GM23248 (cell line): Measurements from ENCODE around the gene TAF3. TPM values are rescaled to one million over a fixed set of nuclear protein-coding genes. Genes with fewer than 3 reads are reported as not detected.

Source experiments
- DNase-seq: peaks from one replicate; pipeline ENCODE4 v3.0.0-alpha.2; 2015
- H2AFZ ChIP-seq: fragments of 200-600 bp; sonication (generic); 2 replicates; pipeline ENCODE4 v1.6.1; 2016; ENCODE audit warnings: antibody characterized with exemption
- H3F3A ChIP-seq: fragments of 200-600 bp; sonication (generic); 2 replicates; pipeline ENCODE4 v1.6.1; 2016; ENCODE audit warnings: mild to moderate bottlenecking, antibody characterized with exemption, mixed run types; ENCODE audit not compliant: insufficient read depth
- H3K27ac ChIP-seq: fragments of 200-600 bp; sonication (generic); 2 replicates; pipeline ENCODE4 v1.5.1; 2016; ENCODE audit warnings: mild to moderate bottlenecking
- H3K27me3 ChIP-seq: fragments of 200-600 bp; sonication (generic); replicated peaks from 2 replicates; pipeline ENCODE4 v1.6.1; 2016; ENCODE audit warnings: mild to moderate bottlenecking; ENCODE audit not compliant: insufficient read depth
- H3K36me3 ChIP-seq: fragments of 200-600 bp; sonication (generic); 2 replicates; pipeline ENCODE4 v1.6.1; 2016; ENCODE audit warnings: low read depth, mild to moderate bottlenecking
- H3K4me1 ChIP-seq: fragments of 200-600 bp; sonication (generic); 2 replicates; pipeline ENCODE4 v1.6.1; 2016; ENCODE audit warnings: mild to moderate bottlenecking; ENCODE audit not compliant: insufficient read depth
- H3K4me2 ChIP-seq: fragments of 200-600 bp; sonication (generic); one replicate; pipeline ENCODE4 v1.6.1; 2016; ENCODE audit warnings: mild to moderate bottlenecking; ENCODE audit not compliant: unreplicated experiment
- H3K4me3 ChIP-seq: fragments of 200-600 bp; sonication (generic); 2 replicates; pipeline ENCODE4 v1.5.1; 2016; ENCODE audit warnings: mild to moderate bottlenecking
- H3K79me2 ChIP-seq: fragments of 200-600 bp; sonication (generic); 2 replicates; pipeline ENCODE4 v1.6.1; 2016; ENCODE audit warnings: mild to moderate bottlenecking; ENCODE audit not compliant: insufficient read depth
- H3K9ac ChIP-seq: fragments of 200-600 bp; sonication (generic); 2 replicates; pipeline ENCODE4 v1.6.1; 2016; ENCODE audit warnings: mild to moderate bottlenecking
- H3K9me2 ChIP-seq: fragments of 200-600 bp; sonication (generic); 2 replicates; pipeline ENCODE4 v1.6.1; 2016; ENCODE audit warnings: mixed run types, mild to moderate bottlenecking, moderate library complexity; ENCODE audit not compliant: insufficient read depth
- H3K9me3 ChIP-seq: fragments of 200-600 bp; sonication (generic); one replicate; pipeline ENCODE4 v1.6.1; 2017; ENCODE audit warnings: low read depth
- H4K20me1 ChIP-seq: fragments of 200-600 bp; sonication (generic); 2 replicates; pipeline ENCODE4 v1.6.0; 2016; ENCODE audit not compliant: insufficient read depth
- EZH2 ChIP-seq: fragments of 200-600 bp; sonication (generic); IDR thresholded peaks from 2 replicates; pipeline ENCODE4 v1.6.1; 2018; ENCODE audit warnings: antibody characterized with exemption, mild to moderate bottlenecking; ENCODE audit not compliant: insufficient read depth, poor library complexity, severe bottlenecking
- EZH2phosphoT487 ChIP-seq: fragments of 200-600 bp; sonication (generic); IDR thresholded peaks from 2 replicates; pipeline ENCODE4 v1.6.1; 2018; ENCODE audit warnings: antibody characterized with exemption, moderate library complexity, mild to moderate bottlenecking, low read depth; ENCODE audit not compliant: insufficient read depth
- WGBS, 2 experiments: methylation state at CpG; one replicate each; pipeline ENCODE4 v1.1.6; 2015 to 2017; ENCODE audit warnings: low lambda C conversion rate in 2 of 2, low coverage in 1 of 2; ENCODE audit errors: missing lambda C conversion rate in 2 of 2; 5-methylcytosine and 5-hydroxymethylcytosine counted together
- in situ Hi-C: fragments of 300-500 bp; cut with MboI; formaldehyde crosslinking; loops from 2 replicates; pipeline ENCODE4 v1.15.0; 2020
- polyA plus RNA-seq: library from polyadenylated mRNA; unstranded; fragments of >200 nt; fragmentation: Nextera tagmentation; extraction: Ambion mirVana; gene quantifications from 2 replicates; pipeline ENCODE4 v1.2.1, GENCODE V29; 2016
- total RNA-seq: library from RNA; depleted of rRNA; stranded (reverse); fragments of >200 nt; shearing (Covaris generic); gene quantifications from 2 replicates; pipeline ENCODE4 v1.2.3, GENCODE V29; 2014

TAF3 gene
- total and polyA plus RNA-seq, 2 experiments from 2014 or later = 1.7 to 5.5 TPM

GRCh38 chr10:7892146-7892545 lies 73.8 kb downstream of the TAF3 start:
- H3K27ac ChIP-seq = no peak overlapping the region
- no peak overlapping the region for H3K9ac ChIP-seq
- no peaks in the 10 kb centered on the region for H3K79me2 ChIP-seq
- in situ Hi-C loops = no loop called here
- H3K4me1 ChIP-seq = 0 out of 2 replicates have a peak, but pooled peaks cover 3% of the 10 kb centered on the region
- DNase-seq = no peak
- H3K27me3 ChIP-seq = no peaks in the 10 kb centered on the region
- H3K9me3 ChIP-seq = no peaks in the 10 kb centered on the region
- H3K4me2 ChIP-seq = no peak overlapping the region
- H3K36me3 ChIP-seq = no peaks in the 10 kb centered on the region
- no peak overlapping the region for H2AFZ ChIP-seq
- H3K4me3 ChIP-seq = no peak overlapping the region
- no peaks in the 10 kb centered on the region for H4K20me1 ChIP-seq
- TF ChIP-seq EZH2 (no peak), EZH2phosphoT487 (no peak)
- H3K9me2 ChIP-seq = no peaks in the 10 kb centered on the region
- no peaks in the 10 kb centered on the region for H3F3A ChIP-seq

GRCh38 chr10:7895699-7896090 lies 77.4 kb downstream of the TAF3 start:
- no peak overlapping the region for H3K27ac ChIP-seq

GRCh38 chr10:7896297-7896696 lies 78.0 kb downstream of the TAF3 start:
- H2AFZ ChIP-seq = no peak overlapping the region
- in situ Hi-C loops = no loop called here
- TF ChIP-seq EZH2phosphoT487 (no peak), EZH2 (no peak)
- H4K20me1 ChIP-seq = no peaks in the 10 kb centered on the region
- H3K4me1 ChIP-seq = no peaks in the 10 kb centered on the region
- H3K9me3 ChIP-seq = no peaks in the 10 kb centered on the region
- DNase-seq = no peak
- H3F3A ChIP-seq = no peaks in the 10 kb centered on the region
- H3K79me2 ChIP-seq = no peaks in the 10 kb centered on the region
- no peak overlapping the region for H3K4me3 ChIP-seq
- WGBS, 2 experiments = 95 to 98% methylated on average over 5 of the region's 5 CpGs
- no peaks in the 10 kb centered on the region for H3K27me3 ChIP-seq
- H3K9ac ChIP-seq = no peak overlapping the region
- H3K9me2 ChIP-seq = no peaks in the 10 kb centered on the region
- no peak overlapping the region for H3K4me2 ChIP-seq
- H3K27ac ChIP-seq = no peak overlapping the region
- no peaks in the 10 kb centered on the region for H3K36me3 ChIP-seq

More at GRCh38 chr10:7895699-7896090, 77.4 kb downstream of the TAF3 start:
- Histone ChIP-seq H3K79me2 (no peaks in the 10 kb centered on the region), H4K20me1 (no peaks in the 10 kb centered on the region), H3K4me2 (no peak overlapping the region), H3K9me2 (no peaks in the 10 kb centered on the region), H3K9ac (no peak overlapping the region), H3K27me3 (no peaks in the 10 kb centered on the region), H3K36me3 (no peaks in the 10 kb centered on the region), H2AFZ (no peak overlapping the region), H3F3A (no peaks in the 10 kb centered on the region), H3K4me3 (no peak overlapping the region), H3K9me3 (no peaks in the 10 kb centered on the region), H3K4me1 (no peaks in the 10 kb centered on the region)
- no peak for DNase-seq
- in situ Hi-C loops = no loop called here
- no peak for TF ChIP-seq EZH2
- TF ChIP-seq EZH2phosphoT487 = no peak
- WGBS, 2 experiments = 97 to 98% methylated on average over 6 of the region's 6 CpGs

DNA sequence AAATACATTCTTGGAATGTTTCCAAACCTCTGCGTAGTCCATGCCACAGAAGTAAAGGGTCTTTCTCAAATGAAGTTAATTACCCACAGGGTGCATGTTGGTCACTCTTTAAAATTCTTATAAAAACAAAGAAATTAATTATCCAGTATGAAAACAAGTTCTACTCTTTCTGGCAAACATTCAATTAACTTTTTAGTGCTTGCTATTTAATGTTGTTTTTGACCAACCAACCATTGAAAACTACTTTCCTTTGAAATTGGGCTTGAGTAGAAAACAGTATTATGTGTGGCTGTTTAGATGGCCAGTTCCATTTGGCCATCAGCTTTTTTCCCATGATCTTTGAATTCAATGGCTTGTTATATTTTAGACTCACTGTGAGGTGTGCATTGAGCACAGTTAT lies 83.0 kb downstream of the TAF3 start:
- H3K9me3 ChIP-seq = no peaks in the 10 kb centered on the region
- no peaks in the 10 kb centered on the region; the same call in 1 of the 2 replicates for H3K36me3 ChIP-seq
- H3K4me3 ChIP-seq = no peak overlapping the region
- no peaks in the 10 kb centered on the region for H3K4me1 ChIP-seq
- no peak overlapping the region for H3K9ac ChIP-seq
- H3K27me3 ChIP-seq = no peaks in the 10 kb centered on the region
- no peaks in the 10 kb centered on the region for H4K20me1 ChIP-seq
- no peak overlapping the region for H2AFZ ChIP-seq
- WGBS, 2 experiments = 98 to 100% methylated on average over 1 of the region's 1 CpG
- H3K4me2 ChIP-seq = no peak overlapping the region
- H3K79me2 ChIP-seq = peaks cover 6% of the 10 kb centered on the region; the same call in 1 of the 2 replicates
- H3F3A ChIP-seq = no peaks in the 10 kb centered on the region
- H3K27ac ChIP-seq = no peak overlapping the region
- no peak for DNase-seq
- in situ Hi-C loops = no loop called here
- no peaks in the 10 kb centered on the region for H3K9me2 ChIP-seq
- TF ChIP-seq EZH2phosphoT487 (no peak), EZH2 (no peak)

GRCh38 chr10:7902413-7902812 lies 84.1 kb downstream of the TAF3 start:
- Histone ChIP-seq H3K9me2 (no peaks in the 10 kb centered on the region), H3K9ac (no peak overlapping the region), H3K4me2 (no peak overlapping the region), H3F3A (no peaks in the 10 kb centered on the region), H3K4me3 (no peak overlapping the region), H3K4me1 (no peaks in the 10 kb centered on the region), H3K79me2 (peaks cover 6% of the 10 kb centered on the region; the same call in 1 of the 2 replicates), H2AFZ (no peak overlapping the region), H3K27me3 (no peaks in the 10 kb centered on the region), H4K20me1 (no peaks in the 10 kb centered on the region), H3K27ac (no peak overlapping the region), H3K9me3 (no peaks in the 10 kb centered on the region), H3K36me3 (no peaks in the 10 kb centered on the region; the same call in 1 of the 2 replicates)
- DNase-seq = no peak
- TF ChIP-seq EZH2 (no peak), EZH2phosphoT487 (no peak)
- WGBS, 2 experiments = 86% methylated on average over 8 of the region's 8 CpGs
- in situ Hi-C loops = no loop called here
